Islet of Langerhans (tissue), 1 donor: ENCODE results near the gene AP1G1.
"Not testable (repeated sequence)": the region's sequence is repeated elsewhere in the genome, so short reads cannot be mapped to it uniquely, and the experiment has no call there.

Source experiments
- FAIRE-seq: peaks from one replicate; lab custom pipeline; 2011; peaks lifted over from hg19 to GRCh38; lab: Jason Lieb, UNC

The AP1G1 gene

GRCh38 chr16:71807905-71808592, 585 bp downstream of the AP1G1 start:
- no peak for FAIRE-seq

- no peak for FAIRE-seq
Measured at GRCh38 chr16:71803305-71803690, 5.3 kb downstream of the AP1G1 start.

- no peak for FAIRE-seq
Measured at GRCh38 chr16:71796501-71797097, 12.0 kb downstream of the AP1G1 start.

GRCh38 chr16:71794943-71795342, 13.7 kb downstream of the AP1G1 start:
- no peak for FAIRE-seq

- FAIRE-seq = no peak
Measured at GRCh38 chr16:71794018-71794417, 14.6 kb downstream of the AP1G1 start.

- no peak for FAIRE-seq
Measured at GRCh38 chr16:71792176-71792575, 16.5 kb downstream of the AP1G1 start.

GRCh38 chr16:71790329-71790728, 18.3 kb downstream of the AP1G1 start:
- not testable (repeated sequence) for FAIRE-seq

- FAIRE-seq = no peak
Measured at GRCh38 chr16:71789136-71789535, 19.5 kb downstream of the AP1G1 start.

GRCh38 chr16:71788578-71788977, 20.1 kb downstream of the AP1G1 start:
- no peak for FAIRE-seq

- FAIRE-seq = not testable (repeated sequence)
Measured at GRCh38 chr16:71785143-71785542, 23.5 kb downstream of the AP1G1 start.

- no peak for FAIRE-seq
Measured at GRCh38 chr16:71784093-71784492, 24.5 kb downstream of the AP1G1 start.

GRCh38 chr16:71781741-71782140, 26.9 kb downstream of the AP1G1 start:
- no peak for FAIRE-seq

- no peak for FAIRE-seq
Measured at GRCh38 chr16:71780521-71781089, 28.0 kb downstream of the AP1G1 start.

- FAIRE-seq = no peak
Measured at GRCh38 chr16:71778780-71779179, 29.9 kb downstream of the AP1G1 start.

- FAIRE-seq = no peak
Measured at GRCh38 chr16:71777329-71777728, 31.3 kb downstream of the AP1G1 start.

GRCh38 chr16:71775949-71776348, 32.7 kb downstream of the AP1G1 start:
- FAIRE-seq = no peak

GRCh38 chr16:71771571-71771970, 37.1 kb downstream of the AP1G1 start:
- no peak for FAIRE-seq

- no peak for FAIRE-seq
Measured at GRCh38 chr16:71769222-71769621, 39.4 kb downstream of the AP1G1 start.

GRCh38 chr16:71767060-71767900, 41.4 kb downstream of the AP1G1 start:
- no peak for FAIRE-seq

GRCh38 chr16:71762186-71762585, 46.4 kb downstream of the AP1G1 start:
- no peak for FAIRE-seq

GRCh38 chr16:71761097-71761496, 47.5 kb downstream of the AP1G1 start:
- no peak for FAIRE-seq

GRCh38 chr16:71758293-71758760, 50.3 kb downstream of the AP1G1 start:
- peak; percentile 75 for FAIRE-seq

- no peak for FAIRE-seq
Measured at GRCh38 chr16:71754652-71755051, 54.0 kb downstream of the AP1G1 start.
